Nephron progenitor cell (in vitro differentiated cells): ENCODE measurements around the gene C1orf21.

Experiments used
- DNase-seq: peaks from one replicate; pipeline ENCODE4 v3.0.0; 2021
- H3K27ac Mint-ChIP-seq: 2 replicates; pipeline ENCODE4 v1.8.0; 2021; ENCODE audit warnings: mild to moderate bottlenecking, moderate library complexity, mixed read lengths
- H3K27me3 Mint-ChIP-seq: 2 replicates; pipeline ENCODE4 v1.8.0; 2021; ENCODE audit warnings: mild to moderate bottlenecking, low read depth, mixed read lengths; ENCODE audit not compliant: poor library complexity
- H3K36me3 Mint-ChIP-seq: 2 replicates; pipeline ENCODE4 v1.8.0; 2021; ENCODE audit warnings: low read depth, mixed read lengths
- H3K4me1 Mint-ChIP-seq: 2 replicates; pipeline ENCODE4 v1.8.0; 2021; ENCODE audit warnings: mixed read lengths
- H3K4me3 Mint-ChIP-seq: 2 replicates; pipeline ENCODE4 v1.8.0; 2021; ENCODE audit warnings: mild to moderate bottlenecking, moderate library complexity, mixed read lengths
- H3K9me3 Mint-ChIP-seq: 2 replicates; pipeline ENCODE4 v1.8.0; 2021; ENCODE audit warnings: mild to moderate bottlenecking, moderate library complexity, mixed read lengths
- TF ChIP-seq, protein P1 (sequence below): fragments of 200-600 bp; sonication (generic); IDR thresholded peaks from 2 replicates; pipeline ENCODE4 v1.5.0; 2021; ENCODE audit warnings: antibody characterized with exemption

Gene C1orf21

DNA sequence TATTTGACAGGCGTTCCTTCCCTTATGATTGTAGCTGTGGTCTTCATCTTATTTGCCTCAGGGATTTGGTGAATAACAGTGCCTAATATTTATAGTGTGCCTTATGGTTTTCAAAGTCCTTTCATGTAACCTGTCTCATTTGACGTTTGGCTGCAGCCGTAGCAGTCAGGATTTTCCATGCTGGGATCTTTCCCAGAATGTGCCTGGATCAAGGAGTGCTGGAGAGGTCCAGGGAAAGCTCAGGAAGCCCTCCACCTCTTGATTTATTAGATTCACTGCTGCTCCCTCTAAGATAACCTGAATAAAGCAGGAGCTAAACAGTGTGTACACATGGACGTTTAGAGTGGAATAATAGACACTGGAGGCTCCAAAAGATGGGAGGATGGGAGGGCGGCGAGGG is 5.2 kb downstream of the C1orf21 start:
- peaks cover 34% of the 10 kb centered on the region for H3K4me1 Mint-ChIP-seq
- peaks cover 14% of the 10 kb centered on the region for H3K27me3 Mint-ChIP-seq
- TF ChIP-seq, protein P1, sequence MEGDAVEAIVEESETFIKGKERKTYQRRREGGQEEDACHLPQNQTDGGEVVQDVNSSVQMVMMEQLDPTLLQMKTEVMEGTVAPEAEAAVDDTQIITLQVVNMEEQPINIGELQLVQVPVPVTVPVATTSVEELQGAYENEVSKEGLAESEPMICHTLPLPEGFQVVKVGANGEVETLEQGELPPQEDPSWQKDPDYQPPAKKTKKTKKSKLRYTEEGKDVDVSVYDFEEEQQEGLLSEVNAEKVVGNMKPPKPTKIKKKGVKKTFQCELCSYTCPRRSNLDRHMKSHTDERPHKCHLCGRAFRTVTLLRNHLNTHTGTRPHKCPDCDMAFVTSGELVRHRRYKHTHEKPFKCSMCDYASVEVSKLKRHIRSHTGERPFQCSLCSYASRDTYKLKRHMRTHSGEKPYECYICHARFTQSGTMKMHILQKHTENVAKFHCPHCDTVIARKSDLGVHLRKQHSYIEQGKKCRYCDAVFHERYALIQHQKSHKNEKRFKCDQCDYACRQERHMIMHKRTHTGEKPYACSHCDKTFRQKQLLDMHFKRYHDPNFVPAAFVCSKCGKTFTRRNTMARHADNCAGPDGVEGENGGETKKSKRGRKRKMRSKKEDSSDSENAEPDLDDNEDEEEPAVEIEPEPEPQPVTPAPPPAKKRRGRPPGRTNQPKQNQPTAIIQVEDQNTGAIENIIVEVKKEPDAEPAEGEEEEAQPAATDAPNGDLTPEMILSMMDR, result no peak
- no peaks in the 10 kb centered on the region for H3K36me3 Mint-ChIP-seq
- no peak overlapping the region for H3K27ac Mint-ChIP-seq
- no peak for DNase-seq
- no peaks in the 10 kb centered on the region for H3K9me3 Mint-ChIP-seq
- H3K4me3 Mint-ChIP-seq, result no peak overlapping the region

DNA sequence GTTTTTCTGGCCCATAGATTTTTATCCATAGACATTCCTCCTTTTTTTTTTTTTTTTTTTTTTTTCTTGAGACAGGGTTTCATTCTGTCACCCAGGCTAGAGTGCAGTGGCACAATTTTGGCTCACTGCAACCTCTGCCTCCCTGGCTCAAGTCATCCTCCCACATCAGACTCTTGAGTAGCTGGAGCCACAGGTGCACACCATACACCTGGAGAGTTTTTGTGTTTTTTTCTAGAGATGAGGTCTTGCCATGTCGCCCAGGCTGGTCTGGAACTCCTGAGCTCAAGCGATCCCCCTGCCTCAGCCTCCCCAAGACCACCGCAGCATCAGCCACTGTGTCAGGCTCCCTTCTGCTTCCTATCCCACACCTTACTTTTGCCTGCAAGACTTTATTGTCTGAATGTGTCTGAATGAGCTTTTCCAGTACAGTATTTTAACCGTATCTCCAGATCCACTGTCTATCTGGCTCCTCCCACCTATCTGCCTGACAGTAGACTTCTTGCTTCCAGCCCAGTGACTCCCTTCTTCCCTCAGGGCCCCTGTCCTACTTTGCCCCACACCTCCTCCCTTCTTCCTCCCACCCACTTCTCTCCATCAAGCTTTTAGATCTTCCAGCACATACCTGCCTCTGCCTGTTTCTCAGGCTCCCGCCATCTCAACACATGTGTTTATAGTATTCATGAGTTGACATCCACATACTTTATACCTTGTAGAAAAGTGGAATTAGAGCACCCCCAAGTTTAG is 6.1 kb downstream of the C1orf21 start:
- Mint-ChIP-seq H3K4me3 (no peak overlapping the region), H3K9me3 (no peaks in the 10 kb centered on the region), H3K4me1 (peaks cover 31% of the 10 kb centered on the region), H3K36me3 (no peaks in the 10 kb centered on the region), H3K27me3 (peaks cover 14% of the 10 kb centered on the region), H3K27ac (no peak overlapping the region)
- TF ChIP-seq, protein P1, result no peak
- no peak for DNase-seq

DNA sequence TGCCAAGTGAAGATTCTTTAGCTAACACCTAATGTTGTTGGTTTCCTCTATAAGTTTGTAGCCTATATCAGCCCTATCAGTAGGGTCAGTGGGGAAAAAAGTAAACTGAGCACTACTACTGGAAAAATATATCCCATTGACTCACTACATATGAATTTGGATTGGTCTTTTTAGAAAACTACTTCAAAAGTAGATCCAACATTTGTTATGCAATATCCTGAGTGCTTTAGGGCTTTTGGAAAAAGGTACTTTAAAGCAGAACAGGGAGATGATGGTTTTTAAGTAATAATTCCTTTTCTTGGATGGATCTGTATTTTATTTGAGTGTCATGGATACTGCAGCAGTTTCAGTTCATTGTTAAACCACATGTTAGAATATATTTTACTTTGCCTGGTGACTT is 7.1 kb downstream of the C1orf21 start:
- TF ChIP-seq, protein P1, result no peak
- DNase-seq, result no peak
- Mint-ChIP-seq H3K27ac (no peak overlapping the region), H3K36me3 (no peaks in the 10 kb centered on the region), H3K4me1 (peaks cover 21% of the 10 kb centered on the region), H3K4me3 (no peak overlapping the region), H3K9me3 (no peaks in the 10 kb centered on the region), H3K27me3 (peaks cover 8% of the 10 kb centered on the region)

DNA sequence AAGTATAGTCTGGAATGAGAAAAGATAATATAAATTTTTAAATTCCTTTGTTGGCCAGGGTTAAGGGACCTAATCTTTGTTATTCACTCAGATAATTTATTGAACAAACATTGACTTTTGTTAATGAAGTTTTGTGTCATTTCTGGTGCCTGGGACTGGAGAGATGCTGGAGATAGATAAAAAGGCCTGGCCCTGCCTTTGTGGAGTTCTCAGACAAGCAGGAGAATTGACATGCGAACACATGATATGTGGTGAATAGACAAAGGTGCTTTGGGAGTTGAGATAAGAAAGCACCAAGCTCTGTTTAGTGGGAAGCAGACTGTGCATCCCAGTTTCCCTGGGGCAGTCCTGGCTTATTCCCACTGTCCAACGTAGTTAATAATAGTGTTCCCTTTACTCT is 8.5 kb downstream of the C1orf21 start:
- Mint-ChIP-seq H3K27ac (peak overlapping the region; percentile 8), H3K9me3 (no peaks in the 10 kb centered on the region), H3K36me3 (no peaks in the 10 kb centered on the region), H3K4me1 (peaks cover 7% of the 10 kb centered on the region), H3K27me3 (peaks cover 5% of the 10 kb centered on the region), H3K4me3 (no peak overlapping the region)
- TF ChIP-seq, protein P1, result no peak
- DNase-seq, result no peak

DNA sequence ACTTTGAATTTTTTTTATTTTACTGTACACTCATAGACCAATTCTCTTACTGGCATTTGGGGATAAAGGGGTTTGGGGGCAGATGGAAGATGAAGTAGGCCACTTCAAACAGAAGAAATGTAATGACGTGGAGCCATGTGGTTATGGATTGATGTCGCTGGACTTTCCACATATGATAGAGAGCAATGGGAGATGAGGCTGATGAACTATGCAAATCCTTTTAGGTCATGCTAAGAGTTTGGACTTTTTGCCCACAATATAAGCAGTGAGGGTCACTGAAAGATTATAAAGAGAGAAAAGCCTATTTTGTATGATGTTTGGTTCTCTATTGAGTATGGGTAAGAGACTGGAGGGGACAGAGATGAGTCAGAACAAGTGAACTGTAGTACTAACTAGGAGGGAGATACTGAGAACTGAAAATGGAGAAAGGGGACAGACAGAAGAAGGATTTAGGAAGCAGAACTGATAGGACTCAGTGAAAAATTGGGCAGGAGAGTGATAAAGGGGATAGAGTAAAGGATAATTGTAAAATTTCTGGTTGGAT is 9.2 kb downstream of the C1orf21 start:
- Mint-ChIP-seq H3K9me3 (no peaks in the 10 kb centered on the region), H3K27ac (no peak overlapping the region), H3K4me3 (no peak overlapping the region), H3K27me3 (peaks cover 5% of the 10 kb centered on the region), H3K36me3 (no peaks in the 10 kb centered on the region), H3K4me1 (peaks cover 7% of the 10 kb centered on the region)
- TF ChIP-seq, protein P1, result no peak
- DNase-seq, result no peak
